ENCODE results near the gene DRGX.

Gene DRGX

GRCh38 chr10:49385939-49386922 lies 9.7 kb downstream of the DRGX start:
- no peak for FAIRE-seq

GRCh38 chr10:49384268-49384953 lies 11.5 kb downstream of the DRGX start:
- no peak for TF ChIP-seq POU2F2 (IDR thresholded peaks at IDR 0.05; ENCODE audit: low read depth, low read length)
- no peak for TF ChIP-seq PAX5 (IDR thresholded peaks at IDR 0.05; ENCODE audit: insufficient read depth, low read length, severe bottlenecking)
- no peak for TF ChIP-seq TAF1 (IDR thresholded peaks at IDR 0.05; ENCODE audit: low read depth, low read length)
- no peak for TF ChIP-seq POLR2AphosphoS5 (IDR thresholded peaks at IDR 0.05; ENCODE audit: low read depth, low read length)
- no peak for TF ChIP-seq POLR2A (IDR thresholded peaks at IDR 0.05; ENCODE audit: low read depth, low read length)
- TF ChIP-seq SPI1 (IDR thresholded peaks at IDR 0.05; ENCODE audit: low read depth, low read length): no peak
- no peak for DNase-seq (ENCODE audit: insufficient read length, low spot score)
- no peak for FAIRE-seq

More at GRCh38 chr10:49385939-49386922, 9.7 kb downstream of the DRGX start:
- TF ChIP-seq POLR2AphosphoS5 (IDR thresholded peaks at IDR 0.05; ENCODE audit: low read depth, low read length) (no peak), PAX5 (IDR thresholded peaks at IDR 0.05; ENCODE audit: insufficient read depth, low read length, severe bottlenecking) (no peak), POLR2A (IDR thresholded peaks at IDR 0.05; ENCODE audit: low read depth, low read length) (no peak), SPI1 (IDR thresholded peaks at IDR 0.05; ENCODE audit: low read depth, low read length) (no peak), POU2F2 (IDR thresholded peaks at IDR 0.05; ENCODE audit: low read depth, low read length) (no peak), TAF1 (IDR thresholded peaks at IDR 0.05; ENCODE audit: low read depth, low read length) (no peak)
- DNase-seq (ENCODE audit: insufficient read length, low spot score): no peak

- FAIRE-seq (no peak), DNase-seq (ENCODE audit: insufficient read length, low spot score) (no peak)
- TF ChIP-seq POLR2A (IDR thresholded peaks at IDR 0.05; ENCODE audit: low read depth, low read length) (no peak), PAX5 (IDR thresholded peaks at IDR 0.05; ENCODE audit: insufficient read depth, low read length, severe bottlenecking) (no peak), TAF1 (IDR thresholded peaks at IDR 0.05; ENCODE audit: low read depth, low read length) (no peak), POLR2AphosphoS5 (IDR thresholded peaks at IDR 0.05; ENCODE audit: low read depth, low read length) (no peak), SPI1 (IDR thresholded peaks at IDR 0.05; ENCODE audit: low read depth, low read length) (no peak), POU2F2 (IDR thresholded peaks at IDR 0.05; ENCODE audit: low read depth, low read length) (no peak)
Measured at GRCh38 chr10:49383853-49384252, 12.0 kb downstream of the DRGX start.

GRCh38 chr10:49382826-49383225 lies 13.1 kb downstream of the DRGX start:
- DNase-seq (ENCODE audit: insufficient read length, low spot score): no peak
- no peak for TF ChIP-seq POLR2A (IDR thresholded peaks at IDR 0.05; ENCODE audit: low read depth, low read length)
- no peak for TF ChIP-seq POLR2AphosphoS5 (IDR thresholded peaks at IDR 0.05; ENCODE audit: low read depth, low read length)
- no peak for TF ChIP-seq SPI1 (IDR thresholded peaks at IDR 0.05; ENCODE audit: low read depth, low read length)
- no peak for TF ChIP-seq POU2F2 (IDR thresholded peaks at IDR 0.05; ENCODE audit: low read depth, low read length)
- no peak for TF ChIP-seq TAF1 (IDR thresholded peaks at IDR 0.05; ENCODE audit: low read depth, low read length)
- no peak for TF ChIP-seq PAX5 (IDR thresholded peaks at IDR 0.05; ENCODE audit: insufficient read depth, low read length, severe bottlenecking)
- FAIRE-seq: no peak

- TF ChIP-seq SPI1 (IDR thresholded peaks at IDR 0.05; ENCODE audit: low read depth, low read length) (no peak), TAF1 (IDR thresholded peaks at IDR 0.05; ENCODE audit: low read depth, low read length) (no peak), POU2F2 (IDR thresholded peaks at IDR 0.05; ENCODE audit: low read depth, low read length) (no peak), POLR2AphosphoS5 (IDR thresholded peaks at IDR 0.05; ENCODE audit: low read depth, low read length) (no peak), PAX5 (IDR thresholded peaks at IDR 0.05; ENCODE audit: insufficient read depth, low read length, severe bottlenecking) (no peak), POLR2A (IDR thresholded peaks at IDR 0.05; ENCODE audit: low read depth, low read length) (no peak)
- DNase-seq (ENCODE audit: insufficient read length, low spot score): no peak
- FAIRE-seq: no peak
Measured at GRCh38 chr10:49382226-49382625, 13.7 kb downstream of the DRGX start.

GRCh38 chr10:49381111-49381900 lies 14.6 kb downstream of the DRGX start:
- FAIRE-seq: no peak
- TF ChIP-seq POLR2A (IDR thresholded peaks at IDR 0.05; ENCODE audit: low read depth, low read length): no peak
- no peak for DNase-seq (ENCODE audit: insufficient read length, low spot score)

GRCh38 chr10:49379596-49380410 lies 16.1 kb downstream of the DRGX start:
- no peak for TF ChIP-seq SPI1 (IDR thresholded peaks at IDR 0.05; ENCODE audit: low read depth, low read length)
- no peak for TF ChIP-seq POLR2AphosphoS5 (IDR thresholded peaks at IDR 0.05; ENCODE audit: low read depth, low read length)
- no peak for TF ChIP-seq TAF1 (IDR thresholded peaks at IDR 0.05; ENCODE audit: low read depth, low read length)
- TF ChIP-seq POU2F2 (IDR thresholded peaks at IDR 0.05; ENCODE audit: low read depth, low read length): no peak
- TF ChIP-seq PAX5 (IDR thresholded peaks at IDR 0.05; ENCODE audit: insufficient read depth, low read length, severe bottlenecking): no peak
- no peak for TF ChIP-seq POLR2A (IDR thresholded peaks at IDR 0.05; ENCODE audit: low read depth, low read length)
- no peak for FAIRE-seq

GRCh38 chr10:49377256-49377655 lies 18.6 kb downstream of the DRGX start:
- DNase-seq (ENCODE audit: insufficient read length, low spot score): no peak
- no peak for FAIRE-seq
- no peak for TF ChIP-seq POLR2AphosphoS5 (IDR thresholded peaks at IDR 0.05; ENCODE audit: low read depth, low read length)
- TF ChIP-seq PAX5 (IDR thresholded peaks at IDR 0.05; ENCODE audit: insufficient read depth, low read length, severe bottlenecking): no peak
- TF ChIP-seq SPI1 (IDR thresholded peaks at IDR 0.05; ENCODE audit: low read depth, low read length): no peak
- no peak for TF ChIP-seq TAF1 (IDR thresholded peaks at IDR 0.05; ENCODE audit: low read depth, low read length)
- TF ChIP-seq POLR2A (IDR thresholded peaks at IDR 0.05; ENCODE audit: low read depth, low read length): no peak
- TF ChIP-seq POU2F2 (IDR thresholded peaks at IDR 0.05; ENCODE audit: low read depth, low read length): no peak

More at GRCh38 chr10:49379596-49380410, 16.1 kb downstream of the DRGX start:
- no peak for DNase-seq (ENCODE audit: insufficient read length, low spot score)

All from GM12891 (cell line).